ENCODE data around the gene STMN3. TPM values are rescaled to one million over a fixed set of nuclear protein-coding genes. Genes with fewer than 3 reads are reported as not detected.

STMN3 gene
- polyA plus RNA-seq, 1 experiment: 12.7 TPM

DNA sequence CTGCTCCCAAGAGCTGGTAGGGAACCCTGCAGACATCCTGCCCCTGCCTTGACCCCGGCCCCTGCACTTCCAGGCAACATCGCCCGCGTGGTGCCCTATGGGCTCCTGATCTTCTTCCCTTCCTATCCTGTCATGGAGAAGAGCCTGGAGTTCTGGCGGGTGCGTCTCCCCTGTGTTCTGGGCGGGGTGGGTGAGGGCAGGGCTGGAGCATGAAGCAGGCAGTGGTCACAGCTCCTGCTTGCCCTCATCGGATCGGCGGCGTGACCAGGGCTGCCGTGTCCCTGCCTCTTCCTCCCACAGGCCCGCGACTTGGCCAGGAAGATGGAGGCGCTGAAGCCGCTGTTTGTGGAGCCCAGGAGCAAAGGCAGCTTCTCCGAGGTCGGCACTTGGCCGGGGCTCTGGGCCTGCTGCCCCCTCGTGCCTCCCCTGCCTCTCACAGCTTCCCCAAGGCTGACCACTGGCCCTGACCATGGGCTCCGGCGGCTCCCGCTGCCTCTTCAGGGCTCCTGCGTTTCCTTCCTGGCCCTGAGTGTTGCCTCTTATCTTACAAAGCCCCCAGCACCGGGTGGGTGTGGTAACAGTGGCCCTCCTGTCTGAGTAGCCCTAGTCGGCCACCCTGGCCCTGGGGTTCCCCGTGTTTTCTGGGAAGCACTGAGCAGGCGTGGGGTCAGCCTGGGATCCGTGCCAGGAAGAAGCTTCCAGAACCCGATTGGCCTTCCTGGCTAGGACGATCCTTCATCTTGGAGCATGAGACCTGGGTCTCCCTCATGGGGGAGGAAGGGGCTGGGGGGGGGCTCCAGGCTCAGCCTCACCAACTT, 35.2 kb upstream of the STMN3 start:
- H3K4me3 ChIP-seq (ENCODE audit: low read depth, low read length): no peak overlapping the region
- ChIA-PET POLR2A (no interaction called here), CTCF (interaction anchor here (1.5 kb wide), 1 partner anchor 151 kb away, joined by 3 read pairs; the partner anchor contains the start of gene PTK6)
- TF ChIP-seq, protein P1, sequence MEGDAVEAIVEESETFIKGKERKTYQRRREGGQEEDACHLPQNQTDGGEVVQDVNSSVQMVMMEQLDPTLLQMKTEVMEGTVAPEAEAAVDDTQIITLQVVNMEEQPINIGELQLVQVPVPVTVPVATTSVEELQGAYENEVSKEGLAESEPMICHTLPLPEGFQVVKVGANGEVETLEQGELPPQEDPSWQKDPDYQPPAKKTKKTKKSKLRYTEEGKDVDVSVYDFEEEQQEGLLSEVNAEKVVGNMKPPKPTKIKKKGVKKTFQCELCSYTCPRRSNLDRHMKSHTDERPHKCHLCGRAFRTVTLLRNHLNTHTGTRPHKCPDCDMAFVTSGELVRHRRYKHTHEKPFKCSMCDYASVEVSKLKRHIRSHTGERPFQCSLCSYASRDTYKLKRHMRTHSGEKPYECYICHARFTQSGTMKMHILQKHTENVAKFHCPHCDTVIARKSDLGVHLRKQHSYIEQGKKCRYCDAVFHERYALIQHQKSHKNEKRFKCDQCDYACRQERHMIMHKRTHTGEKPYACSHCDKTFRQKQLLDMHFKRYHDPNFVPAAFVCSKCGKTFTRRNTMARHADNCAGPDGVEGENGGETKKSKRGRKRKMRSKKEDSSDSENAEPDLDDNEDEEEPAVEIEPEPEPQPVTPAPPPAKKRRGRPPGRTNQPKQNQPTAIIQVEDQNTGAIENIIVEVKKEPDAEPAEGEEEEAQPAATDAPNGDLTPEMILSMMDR (IDR thresholded peaks at IDR 0.05; ENCODE audit: insufficient read depth, low read depth, low read length): no peak
- peaks cover 3% of the 10 kb centered on the region for H3K36me3 ChIP-seq (ENCODE audit: control insufficient read depth, insufficient read depth, low read length)
- DNase-seq (ENCODE audit: low read depth): no peak
- H3K27me3 ChIP-seq (ENCODE audit: control insufficient read depth, insufficient read depth, low read length): no peaks in the 10 kb centered on the region

DNA sequence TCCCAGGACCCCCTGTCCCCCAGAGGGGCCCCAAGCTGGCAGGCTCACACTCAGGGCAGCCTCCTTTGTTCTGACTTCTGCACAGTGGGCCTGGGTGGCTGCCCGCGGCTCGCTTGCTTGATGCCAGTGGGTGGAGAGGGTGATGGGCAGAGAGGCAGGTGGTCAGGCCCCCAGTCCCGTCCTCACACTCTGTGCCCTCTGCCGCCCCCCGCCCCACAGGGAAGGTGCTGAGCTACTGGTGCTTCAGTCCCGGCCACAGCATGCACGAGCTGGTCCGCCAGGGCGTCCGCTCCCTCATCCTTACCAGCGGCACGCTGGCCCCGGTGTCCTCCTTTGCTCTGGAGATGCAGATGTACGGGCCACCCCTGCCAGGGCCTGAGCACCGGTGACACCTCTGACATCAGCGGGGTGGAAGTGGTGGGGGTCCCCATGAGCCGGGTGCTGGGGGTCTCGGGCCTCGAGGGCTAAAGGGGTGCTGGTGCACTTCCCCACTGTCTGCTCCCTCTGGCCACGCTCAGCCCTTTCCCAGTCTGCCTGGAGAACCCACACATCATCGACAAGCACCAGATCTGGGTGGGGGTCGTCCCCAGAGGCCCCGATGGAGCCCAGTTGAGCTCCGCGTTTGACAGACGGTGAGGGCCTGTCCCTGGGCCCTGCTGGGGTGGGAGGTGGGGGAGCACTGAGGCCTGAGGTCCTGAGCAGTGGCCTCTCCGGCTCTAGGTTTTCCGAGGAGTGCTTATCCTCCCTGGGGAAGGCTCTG, 34.4 kb upstream of the STMN3 start:
- no peak for DNase-seq (ENCODE audit: low read depth)
- Histone ChIP-seq H3K27me3 (ENCODE audit: control insufficient read depth, insufficient read depth, low read length) (no peaks in the 10 kb centered on the region), H3K36me3 (ENCODE audit: control insufficient read depth, insufficient read depth, low read length) (peaks cover 3% of the 10 kb centered on the region), H3K4me3 (ENCODE audit: low read depth, low read length) (no peak overlapping the region)
- ChIA-PET POLR2A (interaction anchor here (0.6 kb wide), 1 partner anchor 114 kb away, joined by 5 read pairs; no protein-coding TSS in a partner anchor), CTCF (interaction anchor here (1.5 kb wide), 1 partner anchor 150 kb away, joined by 3 read pairs; the partner anchor contains the start of gene PTK6)
- TF ChIP-seq, protein P1 (IDR thresholded peaks at IDR 0.05; ENCODE audit: insufficient read depth, low read depth, low read length): no peak

DNA sequence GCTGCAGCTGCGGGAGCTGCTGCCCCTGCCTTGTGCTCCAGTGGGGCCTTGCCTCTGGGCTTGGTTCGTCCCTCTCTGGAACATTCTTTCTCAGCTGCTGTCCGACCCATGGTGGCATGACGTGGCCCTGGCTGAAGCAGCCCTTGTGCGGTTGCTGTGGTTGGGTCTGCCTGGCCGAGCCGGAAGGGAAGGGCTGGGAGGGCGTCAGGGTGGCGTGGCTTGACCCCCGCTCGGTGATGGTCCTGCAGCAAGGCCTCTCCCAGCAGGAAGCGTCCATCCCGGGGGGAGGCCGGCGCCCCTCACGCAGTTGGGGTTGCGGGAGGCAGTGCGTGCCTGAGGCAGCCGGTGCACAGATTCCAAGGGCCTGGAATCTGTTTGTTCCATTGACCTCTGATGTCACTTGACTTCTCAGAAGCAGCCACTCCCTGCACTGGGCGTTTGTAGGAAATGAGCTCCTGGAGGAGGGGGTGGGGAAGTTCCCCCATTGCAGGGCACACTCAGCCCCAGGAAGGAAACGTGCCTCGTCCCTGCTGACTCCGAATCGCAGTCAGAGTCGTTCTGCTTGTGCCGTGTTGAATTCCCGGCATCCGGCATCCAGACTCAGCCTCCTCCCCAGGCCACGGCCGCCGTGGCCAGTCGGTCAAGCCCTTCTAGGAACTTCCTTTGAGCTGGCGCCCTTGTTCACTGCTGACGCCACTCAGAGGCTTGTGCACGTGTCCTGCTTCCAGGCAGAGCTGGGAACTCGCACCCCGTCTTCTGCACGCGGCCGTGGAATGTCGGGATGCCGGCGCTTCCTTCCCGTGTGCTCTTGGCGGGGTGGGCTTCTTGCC, 33.5 kb upstream of the STMN3 start:
- DNase-seq (ENCODE audit: low read depth): no peak
- TF ChIP-seq, protein P1 (IDR thresholded peaks at IDR 0.05; ENCODE audit: insufficient read depth, low read depth, low read length): no peak
- Histone ChIP-seq H3K27me3 (ENCODE audit: control insufficient read depth, insufficient read depth, low read length) (no peaks in the 10 kb centered on the region), H3K4me3 (ENCODE audit: low read depth, low read length) (no peak overlapping the region), H3K36me3 (ENCODE audit: control insufficient read depth, insufficient read depth, low read length) (peaks cover 1% of the 10 kb centered on the region; the same call in 1 of the 2 replicates)
- POLR2A ChIA-PET: interaction anchor here (0.6 kb wide), 1 partner anchor 115 kb away, joined by 5 read pairs; no protein-coding TSS in a partner anchor
- CTCF ChIA-PET: interaction anchor here (1.5 kb wide), 1 partner anchor 149 kb away, joined by 3 read pairs; the partner anchor contains the start of gene PTK6

DNA sequence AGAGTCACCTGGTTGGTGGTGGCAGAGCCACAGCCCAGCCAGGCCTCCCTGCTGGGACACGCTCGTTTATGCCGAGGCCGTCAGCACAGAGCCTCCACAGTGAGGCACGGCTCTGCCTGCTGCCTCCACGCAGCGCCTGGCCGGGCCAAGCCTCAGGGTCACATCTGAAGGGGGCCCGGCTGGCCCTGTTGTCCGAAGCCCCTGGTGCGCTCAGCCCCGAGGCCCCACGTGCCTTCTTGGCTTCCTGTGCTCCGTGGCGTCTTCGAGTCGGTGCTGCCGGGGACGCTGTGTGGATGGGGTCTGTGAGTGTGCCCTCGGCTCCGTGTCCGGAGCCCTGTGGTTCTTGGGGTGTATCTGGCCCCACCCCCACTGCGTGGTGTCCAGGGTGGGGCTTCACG, 32.9 kb upstream of the STMN3 start:
- ChIA-PET POLR2A (no interaction called here), CTCF (no interaction called here)
- no peak for DNase-seq (ENCODE audit: low read depth)
- Histone ChIP-seq H3K4me3 (ENCODE audit: low read depth, low read length) (no peak overlapping the region), H3K36me3 (ENCODE audit: control insufficient read depth, insufficient read depth, low read length) (peaks cover 1% of the 10 kb centered on the region; the same call in 1 of the 2 replicates), H3K27me3 (ENCODE audit: control insufficient read depth, insufficient read depth, low read length) (no peaks in the 10 kb centered on the region)
- TF ChIP-seq, protein P1 (IDR thresholded peaks at IDR 0.05; ENCODE audit: insufficient read depth, low read depth, low read length): no peak
